ENCODE measurements around the gene ANTXR1. TPM values are rescaled to one million over a fixed set of nuclear protein-coding genes. Genes with fewer than 3 reads are reported as not detected.

Gene ANTXR1
- total RNA-seq, 2 experiments from 2014 or later, result 0.30 to 0.38 TPM

- ChIA-PET CTCF (no interaction called here), POLR2A (no interaction called here)
Measured at GRCh38 chr2:69119104-69119894, 106.3 kb downstream of the ANTXR1 start.

- POLR2A ChIA-PET, result no interaction called here
- CTCF ChIA-PET, result no interaction called here
Measured at GRCh38 chr2:69122271-69122670, 109.3 kb downstream of the ANTXR1 start.

GRCh38 chr2:69123182-69123581, 110.2 kb downstream of the ANTXR1 start:
- ChIA-PET CTCF (no interaction called here), POLR2A (no interaction called here)

- ChIA-PET POLR2A (no interaction called here), CTCF (no interaction called here)
Measured at GRCh38 chr2:69124343-69124742, 111.4 kb downstream of the ANTXR1 start.

GRCh38 chr2:69125816-69126215, 112.8 kb downstream of the ANTXR1 start:
- CTCF ChIA-PET, result no interaction called here
- POLR2A ChIA-PET, result no interaction called here

GRCh38 chr2:69126341-69126740, 113.4 kb downstream of the ANTXR1 start:
- POLR2A ChIA-PET, result no interaction called here
- CTCF ChIA-PET, result no interaction called here

GRCh38 chr2:69131452-69131851, 118.5 kb downstream of the ANTXR1 start:
- POLR2A ChIA-PET, result no interaction called here
- CTCF ChIA-PET, result no interaction called here

GRCh38 chr2:69131983-69132675, 119.2 kb downstream of the ANTXR1 start:
- ChIA-PET POLR2A (no interaction called here), CTCF (no interaction called here)

- ChIA-PET CTCF (no interaction called here), POLR2A (no interaction called here)
Measured at GRCh38 chr2:69132960-69133590, 120.1 kb downstream of the ANTXR1 start.

GRCh38 chr2:69133898-69134297, 120.9 kb downstream of the ANTXR1 start:
- ChIA-PET CTCF (no interaction called here), POLR2A (no interaction called here)

- CTCF ChIA-PET, result no interaction called here
- POLR2A ChIA-PET, result no interaction called here
Measured at GRCh38 chr2:69134306-69134945, 121.4 kb downstream of the ANTXR1 start.

GRCh38 chr2:69138247-69138772, 125.3 kb downstream of the ANTXR1 start:
- ChIA-PET POLR2A (no interaction called here), CTCF (no interaction called here)

- POLR2A ChIA-PET, result no interaction called here
Measured at GRCh38 chr2:69138793-69139459, 125.9 kb downstream of the ANTXR1 start.

GRCh38 chr2:69139778-69140670, 127.0 kb downstream of the ANTXR1 start:
- POLR2A ChIA-PET, result no interaction called here
- CTCF ChIA-PET, result no interaction called here

More at GRCh38 chr2:69138793-69139459, 125.9 kb downstream of the ANTXR1 start:
- CTCF ChIA-PET, result no interaction called here

GRCh38 chr2:69141061-69141460, 128.1 kb downstream of the ANTXR1 start:
- CTCF ChIA-PET, result no interaction called here
- POLR2A ChIA-PET, result no interaction called here

- ChIA-PET CTCF (no interaction called here), POLR2A (no interaction called here)
Measured at GRCh38 chr2:69143748-69144360, 130.9 kb downstream of the ANTXR1 start.

GRCh38 chr2:69145204-69145603, 132.2 kb downstream of the ANTXR1 start:
- ChIA-PET POLR2A (no interaction called here), CTCF (no interaction called here)

- POLR2A ChIA-PET, result no interaction called here
- CTCF ChIA-PET, result no interaction called here
Measured at GRCh38 chr2:69147841-69148533, 135.0 kb downstream of the ANTXR1 start.

Measured in activated CD8-positive, alpha-beta memory T cell treated with anti-CD3 and anti-CD28 coated beads for 36 hours (primary cell).